GM19023 (cell line): ENCODE data around the gene CDC26.
A peak's percentile ranks its signal among the peaks of the same experiment; 100 is the strongest.

Source experiments
- ATAC-seq: cut with Tn5 transposase; IDR thresholded peaks from one replicate; pipeline ENCODE4 v1.9.1; 2021; ENCODE audit warnings: mild to moderate bottlenecking, moderate library complexity; ENCODE audit not compliant: unreplicated experiment

The CDC26 gene

GRCh38 chr9:113275157-113276131, at the start of gene CDC26, which contains the start of gene PRPF4:
Gene CDC26, minus strand, starts transcription at chr9:113275572. Its CDS starts 3,065 bp downstream, at chr9:113272507.
Gene PRPF4, plus strand, starts transcription at chr9:113275658. Its CDS starts 86 bp downstream, at chr9:113275744.
- peak; percentile 97 for ATAC-seq

- ATAC-seq: no peak
These were observed 47.3 kb upstream of the CDC26 start for GRCh38 chr9:113322671-113323070.

DNA sequence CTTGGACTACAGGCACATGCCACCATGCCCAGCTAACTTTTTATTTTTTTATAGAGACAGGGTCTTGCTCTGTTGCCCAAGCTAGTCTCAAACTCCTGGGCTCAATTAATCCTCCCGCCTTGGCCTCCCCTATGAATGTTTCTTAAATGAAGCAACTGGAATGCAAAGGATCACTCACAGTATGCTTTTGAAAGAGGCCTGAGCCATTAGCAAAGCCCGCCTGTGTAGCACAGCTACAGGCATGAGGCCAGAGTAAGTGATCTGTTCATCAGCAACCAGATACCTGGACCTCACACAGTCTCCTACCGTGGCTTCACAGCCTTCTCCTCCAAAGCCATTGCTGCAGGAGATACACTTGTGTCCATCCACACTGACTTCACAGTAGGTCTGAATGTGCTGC, 44.7 kb upstream of the CDC26 start:
- no peak for ATAC-seq

- no peak for ATAC-seq
These were observed 43.7 kb upstream of the CDC26 start for GRCh38 chr9:113319054-113319453.

GRCh38 chr9:113317777-113318176, 42.4 kb upstream of the CDC26 start:
- ATAC-seq: no peak

GRCh38 chr9:113316030-113316429, 40.7 kb upstream of the CDC26 start:
- no peak for ATAC-seq

- no peak for ATAC-seq
These were observed 39.9 kb upstream of the CDC26 start for GRCh38 chr9:113315231-113315630.

DNA sequence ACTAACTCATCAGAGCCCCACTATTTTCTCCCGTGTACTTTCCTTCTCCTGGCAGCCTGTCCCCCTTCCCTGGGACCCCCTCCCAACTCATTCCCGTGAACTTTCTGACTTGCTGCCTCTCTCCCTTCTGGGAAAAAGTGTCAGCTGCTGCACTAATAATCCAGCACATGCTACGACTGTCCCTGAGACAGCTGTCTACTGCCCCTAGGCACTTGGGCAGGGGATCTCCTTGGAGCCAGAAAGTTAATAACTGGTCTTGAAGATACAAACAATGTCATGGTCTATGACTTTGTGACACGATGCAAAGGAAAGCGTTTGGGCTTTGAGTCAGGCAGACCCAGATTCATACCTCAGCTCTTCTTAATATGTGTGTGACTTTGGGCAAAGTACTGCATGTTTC, 37.9 kb upstream of the CDC26 start:
- no peak for ATAC-seq

DNA sequence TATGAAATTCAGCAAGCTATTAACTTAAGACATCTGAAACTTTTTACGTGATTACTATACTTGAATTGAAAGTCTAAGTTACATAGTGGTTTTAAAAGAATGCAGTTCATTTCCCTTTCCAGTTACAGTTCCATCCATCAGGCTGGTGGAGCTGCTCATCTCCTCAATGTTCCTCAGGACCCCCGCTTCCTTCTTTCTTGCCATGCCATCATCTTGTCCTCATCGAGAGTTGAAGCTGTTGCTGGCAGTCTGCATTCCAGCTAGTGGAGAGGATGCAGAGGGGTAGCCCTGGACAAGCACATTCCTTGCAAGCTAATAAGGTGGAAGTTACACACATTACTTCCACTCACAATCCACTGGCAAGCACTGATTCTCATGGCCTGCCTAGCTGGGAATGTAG, 36.6 kb upstream of the CDC26 start:
- no peak for ATAC-seq

- ATAC-seq: no peak
These were observed 35.2 kb upstream of the CDC26 start for GRCh38 chr9:113310538-113310937.

- ATAC-seq: no peak
These were observed 33.9 kb upstream of the CDC26 start for GRCh38 chr9:113309204-113309813.

GRCh38 chr9:113307396-113307975, 32.1 kb upstream of the CDC26 start:
- ATAC-seq: no peak

DNA sequence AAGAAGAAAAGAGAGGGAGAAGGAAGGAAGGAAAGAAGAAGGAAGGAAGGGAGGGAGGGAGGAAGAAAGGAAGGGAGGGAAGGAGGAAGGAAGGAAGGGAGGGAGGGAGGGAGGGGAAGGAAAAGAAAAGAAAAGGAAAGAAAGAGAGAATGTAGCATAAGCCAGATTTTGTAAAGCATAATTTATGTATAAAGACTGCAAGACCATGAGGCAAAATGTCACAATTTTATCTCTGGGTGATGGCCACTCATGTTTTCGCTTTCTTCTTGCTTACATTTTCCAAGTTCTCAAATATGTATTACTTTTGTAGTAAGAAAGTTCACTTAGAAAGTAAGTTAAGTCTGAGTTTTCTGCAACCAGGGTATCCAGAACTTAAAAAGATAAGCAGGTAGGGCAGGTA, 31.2 kb upstream of the CDC26 start:
- no peak for ATAC-seq

DNA sequence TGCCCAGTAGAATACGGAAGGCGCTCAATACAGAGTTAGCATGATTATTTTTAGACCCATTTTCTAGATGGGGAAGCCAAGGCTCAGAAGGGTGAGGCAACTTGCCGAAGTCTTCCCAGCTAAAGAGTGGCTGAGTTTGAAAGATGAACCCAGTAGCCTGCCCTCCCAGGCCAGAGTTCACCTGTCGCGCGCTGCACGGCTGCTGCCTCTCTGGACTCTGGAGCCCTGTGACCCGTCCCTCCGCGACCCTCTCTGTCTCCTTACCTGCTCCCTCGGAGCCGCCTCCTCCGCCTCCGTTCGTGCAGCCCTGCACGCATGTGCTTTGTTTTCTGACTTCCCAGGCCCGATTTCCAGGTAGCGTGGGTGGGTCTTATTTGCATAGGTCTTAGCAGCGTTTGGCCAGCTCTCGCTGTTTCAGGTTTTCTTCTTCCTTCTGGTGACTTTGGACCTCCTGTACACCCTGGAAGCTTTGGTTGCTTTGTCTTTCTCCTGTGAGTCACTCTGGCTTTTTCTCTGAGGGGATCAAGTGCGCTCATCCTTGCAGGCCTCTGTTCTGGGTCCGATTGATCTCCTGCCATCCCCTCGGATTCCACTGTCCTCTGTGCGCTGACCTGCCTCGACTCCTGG, 27.5 kb upstream of the CDC26 start, which contains the start of gene RNF183:
Gene RNF183, minus strand, starts transcription at position 585 of the 627 bp plus-strand sequence. CDS start 5,192 bp downstream, outside the sequence.
- ATAC-seq: no peak

DNA sequence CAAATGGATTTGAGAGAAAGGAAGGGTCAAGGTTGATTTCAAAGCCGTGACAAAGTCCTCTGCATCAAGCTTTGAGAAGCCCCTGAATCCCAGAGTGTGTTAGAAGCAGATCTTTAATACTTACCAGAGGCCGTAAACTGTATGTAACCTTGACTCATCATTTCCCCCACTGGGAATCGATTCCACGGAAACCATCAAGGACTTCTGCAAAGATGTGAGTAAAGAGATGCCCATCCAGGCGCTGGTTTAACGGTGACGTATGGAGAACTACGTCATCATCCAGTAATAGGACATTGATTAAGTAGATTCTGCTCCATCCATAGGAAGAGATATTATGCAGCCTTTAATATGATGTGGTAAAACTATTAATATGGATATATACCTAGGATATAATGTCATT, 26.2 kb upstream of the CDC26 start:
- no peak for ATAC-seq

- ATAC-seq: no peak
These were observed 24.5 kb upstream of the CDC26 start for GRCh38 chr9:113299800-113300292.

- ATAC-seq: no peak
These were observed 23.8 kb upstream of the CDC26 start for GRCh38 chr9:113298924-113299770.

DNA sequence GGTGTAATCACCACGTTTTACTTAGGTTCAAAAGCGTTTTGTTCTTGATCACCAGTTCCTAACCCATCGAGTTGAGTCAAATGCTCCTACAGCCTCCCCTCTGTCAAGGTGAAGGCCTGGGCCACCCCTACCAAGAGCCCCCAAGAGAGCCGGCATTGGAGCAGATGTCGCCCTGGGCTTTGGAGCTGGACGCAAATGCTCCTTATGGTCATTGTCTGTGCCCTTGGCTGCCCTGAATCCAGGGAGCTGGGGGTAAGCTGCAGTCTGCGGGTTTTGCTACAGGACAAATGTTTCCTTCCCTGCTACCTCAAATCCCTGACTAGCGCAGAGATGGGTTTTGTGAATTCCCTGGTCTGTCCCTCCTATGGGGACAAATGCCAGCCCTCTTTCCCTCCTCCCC, 22.9 kb upstream of the CDC26 start:
- no peak for ATAC-seq

DNA sequence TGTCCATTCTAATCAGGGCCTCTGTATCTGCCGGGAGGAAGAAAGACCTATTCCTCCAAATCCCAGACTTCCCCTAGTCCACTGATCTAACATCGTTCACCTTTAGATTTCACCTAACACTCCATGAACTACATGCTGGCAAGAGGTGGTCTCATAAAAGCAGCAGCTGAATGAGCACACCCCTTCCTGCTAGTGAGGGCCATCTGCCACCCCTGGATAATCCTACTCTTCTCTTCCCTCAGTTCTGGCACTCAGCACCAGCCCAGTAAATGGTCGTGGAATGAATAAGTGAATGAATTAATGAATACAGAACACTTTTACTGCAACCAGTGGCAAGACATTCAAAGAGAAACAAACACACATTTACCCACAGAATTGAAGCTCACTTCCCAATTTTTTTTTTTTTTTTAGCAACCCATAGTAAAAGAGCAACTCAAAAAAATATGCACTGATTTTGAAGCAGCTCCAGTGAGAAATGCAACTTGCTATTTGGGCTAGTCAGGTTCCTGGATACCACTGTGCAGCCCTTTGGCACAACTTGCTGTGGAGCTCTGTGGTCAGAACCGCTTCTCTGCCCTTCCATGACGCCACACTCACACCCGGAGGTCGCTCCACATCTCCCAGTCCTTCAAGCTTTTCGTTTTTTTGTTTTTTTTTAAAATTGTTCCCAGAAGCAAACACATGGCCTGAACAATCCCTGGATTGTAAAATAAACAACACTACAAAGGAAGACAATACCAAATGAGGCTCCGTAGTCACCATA, 21.6 kb upstream of the CDC26 start:
- ATAC-seq: no peak
